RCC 7860 (cell line): ENCODE results near the gene CDH20.

Experiments
- DNase-seq: peaks from one replicate; pipeline ENCODE4 v3.0.0-alpha.2; 2015; ENCODE audit warnings: low spot score
- FAIRE-seq: peaks from 2 replicates; lab custom pipeline; 2012; peaks lifted over from hg19 to GRCh38; lab: Jason Lieb, UNC

CDH20 gene

GRCh38 chr18:61420218-61420885 lies 87.1 kb downstream of the CDH20 start:
- no peak for FAIRE-seq

GRCh38 chr18:61426492-61427053 lies 93.3 kb downstream of the CDH20 start:
- FAIRE-seq = no peak

More at GRCh38 chr18:61420218-61420885, 87.1 kb downstream of the CDH20 start:
- DNase-seq = no peak

GRCh38 chr18:61428266-61428665 lies 95.0 kb downstream of the CDH20 start:
- DNase-seq (no peak), FAIRE-seq (no peak)

More at GRCh38 chr18:61426492-61427053, 93.3 kb downstream of the CDH20 start:
- DNase-seq = no peak

GRCh38 chr18:61432590-61432989 lies 99.4 kb downstream of the CDH20 start:
- DNase-seq (no peak), FAIRE-seq (no peak)

GRCh38 chr18:61435064-61435652 lies 101.9 kb downstream of the CDH20 start:
- FAIRE-seq = no peak
- peak; percentile 5 for DNase-seq

GRCh38 chr18:61443081-61443725 lies 110.0 kb downstream of the CDH20 start:
- DNase-seq = no peak

GRCh38 chr18:61448316-61448715 lies 115.1 kb downstream of the CDH20 start:
- FAIRE-seq (no peak), DNase-seq (no peak)

More at GRCh38 chr18:61443081-61443725, 110.0 kb downstream of the CDH20 start:
- FAIRE-seq = no peak

- FAIRE-seq (no peak), DNase-seq (no peak)
These were observed 126.8 kb downstream of the CDH20 start for GRCh38 chr18:61459896-61460648.

GRCh38 chr18:61464551-61465142 lies 131.4 kb downstream of the CDH20 start:
- DNase-seq (peak; percentile 4), FAIRE-seq (no peak)

- FAIRE-seq (no peak), DNase-seq (no peak)
These were observed 133.5 kb downstream of the CDH20 start for GRCh38 chr18:61466736-61467135.

- no peak for DNase-seq
- FAIRE-seq = no peak
These were observed 136.9 kb downstream of the CDH20 start for GRCh38 chr18:61470031-61470674.

- no peak for DNase-seq
- no peak for FAIRE-seq
These were observed 138.3 kb downstream of the CDH20 start for GRCh38 chr18:61471541-61471940.

GRCh38 chr18:61471942-61472341 lies 138.7 kb downstream of the CDH20 start:
- DNase-seq (no peak), FAIRE-seq (no peak)

- FAIRE-seq (no peak), DNase-seq (no peak)
These were observed 141.1 kb downstream of the CDH20 start for GRCh38 chr18:61474341-61474740.

GRCh38 chr18:61474918-61475317 lies 141.7 kb downstream of the CDH20 start:
- FAIRE-seq (no peak), DNase-seq (no peak)

- no peak for DNase-seq
- FAIRE-seq = no peak
These were observed 142.7 kb downstream of the CDH20 start for GRCh38 chr18:61475931-61476330.

- no peak for DNase-seq
- no peak for FAIRE-seq
These were observed 156.1 kb downstream of the CDH20 start for GRCh38 chr18:61489334-61489733.

- DNase-seq (no peak), FAIRE-seq (no peak)
These were observed 163.1 kb downstream of the CDH20 start for GRCh38 chr18:61496374-61496773.

- no peak for DNase-seq
- FAIRE-seq = no peak
These were observed 164.2 kb downstream of the CDH20 start for GRCh38 chr18:61497422-61497821.

- DNase-seq (peak; percentile 7), FAIRE-seq (no peak)
These were observed 169.2 kb downstream of the CDH20 start for GRCh38 chr18:61502472-61502871.
